Epithelial cell of esophagus (primary cell): ENCODE data around the gene CMBL.

Source experiments
- DNase-seq: peaks from one replicate; pipeline ENCODE4 v3.0.0; 2010; ENCODE audit warnings: low read depth
- H3K4me3 ChIP-seq: 2 replicates; pipeline ENCODE4 v1.5.1; 2011; ENCODE audit warnings: mild to moderate bottlenecking, low read length, control low read depth
- TF ChIP-seq, protein P1 (sequence below): IDR thresholded peaks from 2 replicates; pipeline ENCODE4 v1.5.1; 2011; ENCODE audit warnings: low read depth, mild to moderate bottlenecking, low read length, control low read depth, inconsistent platforms; ENCODE audit not compliant: insufficient read depth; ENCODE audit errors: missing control alignments

CMBL gene

DNA sequence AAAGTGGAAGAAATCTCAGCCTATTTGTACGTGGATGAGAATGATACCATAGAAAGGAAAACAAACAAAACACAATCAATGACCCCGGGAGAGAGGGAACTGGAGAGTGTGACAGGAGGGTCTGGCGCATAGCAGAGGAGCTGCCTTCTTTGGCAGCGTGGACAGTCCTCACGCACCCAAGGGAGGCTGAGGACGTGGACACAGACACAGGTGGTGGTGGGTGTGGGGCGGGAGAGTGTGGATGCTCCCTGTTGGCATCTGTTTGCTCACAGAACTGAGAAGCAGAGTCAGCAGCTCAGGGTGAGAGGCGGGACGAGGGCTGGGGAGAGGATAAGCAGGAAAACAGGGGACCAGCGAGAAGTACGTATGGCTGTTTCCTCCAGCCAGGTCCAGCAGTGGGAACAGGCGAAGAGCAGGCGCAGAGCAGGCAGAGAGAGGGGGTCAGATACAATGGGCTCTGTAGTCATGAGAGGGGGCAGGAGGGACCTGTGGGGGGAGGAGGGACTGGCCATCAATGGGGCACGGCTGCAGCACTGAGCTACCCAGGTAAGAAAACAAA lies 10.0 kb downstream of the CMBL start:
- no peak for DNase-seq
- no peak overlapping the region for H3K4me3 ChIP-seq
- TF ChIP-seq, protein P1, sequence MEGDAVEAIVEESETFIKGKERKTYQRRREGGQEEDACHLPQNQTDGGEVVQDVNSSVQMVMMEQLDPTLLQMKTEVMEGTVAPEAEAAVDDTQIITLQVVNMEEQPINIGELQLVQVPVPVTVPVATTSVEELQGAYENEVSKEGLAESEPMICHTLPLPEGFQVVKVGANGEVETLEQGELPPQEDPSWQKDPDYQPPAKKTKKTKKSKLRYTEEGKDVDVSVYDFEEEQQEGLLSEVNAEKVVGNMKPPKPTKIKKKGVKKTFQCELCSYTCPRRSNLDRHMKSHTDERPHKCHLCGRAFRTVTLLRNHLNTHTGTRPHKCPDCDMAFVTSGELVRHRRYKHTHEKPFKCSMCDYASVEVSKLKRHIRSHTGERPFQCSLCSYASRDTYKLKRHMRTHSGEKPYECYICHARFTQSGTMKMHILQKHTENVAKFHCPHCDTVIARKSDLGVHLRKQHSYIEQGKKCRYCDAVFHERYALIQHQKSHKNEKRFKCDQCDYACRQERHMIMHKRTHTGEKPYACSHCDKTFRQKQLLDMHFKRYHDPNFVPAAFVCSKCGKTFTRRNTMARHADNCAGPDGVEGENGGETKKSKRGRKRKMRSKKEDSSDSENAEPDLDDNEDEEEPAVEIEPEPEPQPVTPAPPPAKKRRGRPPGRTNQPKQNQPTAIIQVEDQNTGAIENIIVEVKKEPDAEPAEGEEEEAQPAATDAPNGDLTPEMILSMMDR = no peak

DNA sequence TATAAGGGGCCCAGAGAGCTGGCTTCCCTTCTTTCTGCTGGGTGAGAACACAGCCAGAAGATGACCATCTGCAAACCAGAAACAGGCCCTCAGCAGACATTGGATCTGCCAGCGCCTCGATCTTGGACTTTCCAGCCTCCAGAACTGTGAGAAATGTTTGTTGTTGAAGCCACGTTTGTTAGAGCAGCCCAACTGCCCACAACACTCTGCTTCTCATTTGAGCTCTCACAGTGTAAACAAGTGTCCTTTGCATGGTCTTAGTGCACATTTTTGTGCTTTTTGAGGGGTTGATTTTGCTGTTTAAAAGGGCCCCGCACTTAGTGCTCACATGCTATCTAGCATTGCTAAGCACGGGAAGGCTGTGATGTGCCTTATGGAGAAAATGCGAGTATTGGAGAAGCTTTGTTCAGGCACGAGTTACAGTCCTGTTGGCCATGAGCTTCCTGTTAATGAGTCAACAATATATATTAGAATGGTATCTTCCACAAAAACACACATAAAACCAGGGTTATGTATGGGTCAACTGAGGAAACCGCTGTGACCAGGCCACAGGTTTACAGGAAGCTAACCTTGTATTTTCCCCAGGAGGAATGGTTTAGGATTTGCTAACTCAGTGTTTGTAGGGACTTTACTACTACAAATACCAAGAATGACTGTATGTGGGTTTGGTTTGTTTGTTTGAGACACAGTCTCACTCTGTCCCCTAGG lies 11.9 kb downstream of the CMBL start:
- H3K4me3 ChIP-seq = no peak overlapping the region
- no peak for DNase-seq
- TF ChIP-seq, protein P1 = no peak

DNA sequence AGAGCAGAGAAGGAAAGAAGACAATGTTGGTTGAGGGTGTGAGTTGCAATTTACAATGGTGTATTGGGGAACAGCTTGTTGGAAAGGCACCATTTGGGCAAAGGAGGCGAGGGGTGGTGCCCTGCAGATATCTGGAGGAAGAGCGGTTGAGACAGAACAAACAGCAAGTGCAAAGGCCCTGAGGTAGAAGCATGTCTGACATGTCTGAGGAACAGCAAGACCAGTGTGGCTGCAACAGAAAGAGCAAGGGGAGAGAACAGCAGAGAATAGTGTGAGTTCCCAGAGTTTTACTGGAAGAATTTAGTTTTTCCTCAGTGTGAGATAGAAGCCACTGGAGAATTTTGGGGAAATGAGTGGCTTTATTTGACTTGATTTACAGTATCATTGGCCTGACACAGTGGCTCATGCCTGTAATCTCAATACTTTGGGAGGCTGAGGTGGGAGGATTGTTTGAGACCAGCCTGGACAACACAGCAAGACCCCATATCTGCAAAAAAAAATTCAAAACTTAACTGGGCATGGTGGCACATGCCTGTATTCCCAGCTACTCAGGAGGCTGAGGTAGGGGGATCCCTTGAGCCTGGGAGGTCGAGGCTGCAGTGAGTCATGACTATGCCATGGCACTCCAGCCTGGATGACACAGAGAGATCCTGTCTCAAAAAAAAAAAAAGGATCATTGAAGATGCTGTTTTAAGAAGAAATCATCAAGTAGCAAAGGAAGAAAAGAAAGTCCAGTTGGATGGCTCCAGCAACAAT lies 13.6 kb downstream of the CMBL start:
- H3K4me3 ChIP-seq = no peak overlapping the region
- DNase-seq = no peak
- TF ChIP-seq, protein P1 = no peak

DNA sequence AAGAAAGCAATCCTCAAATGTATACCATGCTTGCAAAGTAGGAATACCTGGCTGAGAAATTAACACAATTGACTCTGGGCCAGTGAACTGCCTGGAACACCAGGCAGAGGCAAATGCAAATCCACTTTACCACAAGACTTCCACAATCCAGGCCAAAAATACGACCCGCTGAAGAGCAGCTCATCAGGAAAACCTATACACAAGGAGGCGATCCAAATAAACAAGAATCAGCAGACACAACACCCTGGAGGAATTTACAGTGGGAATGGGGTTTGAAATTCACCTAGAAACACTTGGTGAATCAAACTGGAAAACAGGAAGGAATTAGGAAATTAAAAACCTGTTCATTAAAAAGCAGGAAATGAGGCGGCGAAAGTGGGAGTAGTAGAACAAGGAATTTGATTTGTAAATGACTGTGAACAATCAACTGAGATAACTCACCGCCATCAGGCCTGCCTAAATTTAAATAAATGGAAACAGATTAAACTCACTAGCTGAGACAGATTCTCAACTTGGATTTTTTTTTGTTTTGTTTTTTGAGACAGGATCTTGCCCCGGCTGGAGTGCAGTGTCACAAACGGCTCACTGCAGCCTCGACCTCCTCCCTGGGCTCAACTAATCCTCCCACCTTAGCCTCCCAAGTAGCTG lies 15.9 kb downstream of the CMBL start:
- peak; percentile 37 for DNase-seq
- H3K4me3 ChIP-seq = no peak overlapping the region
- TF ChIP-seq, protein P1 = no peak

DNA sequence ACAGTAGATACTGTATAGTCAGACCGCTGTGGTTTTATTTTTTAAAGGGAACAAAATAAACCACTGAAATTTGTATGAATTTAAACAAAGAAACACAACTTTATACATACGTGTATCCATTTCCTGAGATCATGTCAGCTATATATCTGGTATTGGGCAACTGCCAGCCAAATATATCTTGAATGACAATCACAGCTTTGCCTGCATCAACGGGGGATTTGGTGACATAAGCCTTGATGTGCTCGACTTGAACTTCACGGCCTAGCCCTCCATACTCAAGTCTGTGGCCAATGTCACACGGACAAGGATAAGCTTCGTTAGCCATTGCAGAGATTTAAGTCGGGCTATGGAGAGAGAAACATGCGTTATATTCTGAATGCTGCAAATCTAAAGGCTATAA lies 17.3 kb downstream of the CMBL start:
- TF ChIP-seq, protein P1 = no peak
- no peak for DNase-seq
- H3K4me3 ChIP-seq = no peak overlapping the region

DNA sequence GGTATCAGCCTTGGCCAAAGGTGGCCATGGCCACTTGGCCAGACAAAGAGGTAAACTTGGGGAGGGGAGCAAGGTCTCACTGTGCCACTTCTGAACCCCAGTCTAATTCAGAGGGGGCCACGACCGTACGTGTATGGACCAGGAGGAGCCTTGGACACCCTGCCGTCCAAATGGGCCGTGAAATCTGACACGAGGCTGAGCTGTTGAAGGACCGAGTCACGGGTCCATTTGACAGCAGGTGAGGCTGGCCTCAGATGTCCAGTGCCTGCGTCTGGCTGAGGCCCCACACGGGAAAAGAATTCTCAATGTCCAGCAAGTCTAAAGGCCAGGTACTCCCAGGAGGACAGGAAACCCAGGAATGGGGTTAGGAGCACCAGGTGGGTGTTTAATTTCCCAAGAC lies 17.7 kb downstream of the CMBL start:
- TF ChIP-seq, protein P1 = no peak
- H3K4me3 ChIP-seq = no peak overlapping the region
- DNase-seq = no peak
